ENCODE data around the gene AICDA. TPM values are rescaled to one million over a fixed set of nuclear protein-coding genes. Genes with fewer than 3 reads are reported as not detected.
A peak's percentile ranks its signal among the peaks of the same experiment; 100 is the strongest.

AICDA gene
- total and polyA plus RNA-seq, 10 of the 15 experiments (the other 5 are each of a cell fraction or from before 2014, with no cell fraction given): 9.4 to 24.9 (median 16.6) TPM

- TF ChIP-seq BCL3 (IDR thresholded peaks at IDR 0.05; ENCODE audit: borderline replicate concordance, insufficient read depth, low read depth, low read length, poor library complexity, severe bottlenecking) (no peak), FOS (IDR thresholded peaks at IDR 0.05; ENCODE audit: borderline replicate concordance, extremely low read depth, insufficient read length) (no peak), POLR2AphosphoS5 (IDR thresholded peaks at IDR 0.05; ENCODE audit: low read length) (peak; percentile 76), GABPA (IDR thresholded peaks at IDR 0.05; ENCODE audit: low read depth) (peak; percentile 52; the same call in 1 of the 2 replicates), NFXL1 (IDR thresholded peaks at IDR 0.05; ENCODE audit: borderline replicate concordance) (no peak), STAT1 (conservative IDR thresholded peaks at IDR 0.05) (no peak), USF1 (IDR thresholded peaks at IDR 0.05; ENCODE audit: borderline replicate concordance, extremely low read length, insufficient read depth, low read depth, low read length) (no peak), ESRRA (IDR thresholded peaks at IDR 0.05; ENCODE audit: low read length) (no peak), ZBTB40 (IDR thresholded peaks at IDR 0.05; ENCODE audit: borderline replicate concordance) (no peak), MTA3 (IDR thresholded peaks at IDR 0.05; ENCODE audit: borderline replicate concordance, low read length) (peak; percentile 94), SMAD5 (IDR thresholded peaks at IDR 0.05; ENCODE audit: low read depth) (no peak; the same call in 1 of the 2 replicates), IRF4 (IDR thresholded peaks at IDR 0.05; ENCODE audit: low read depth, low read length) (peak; percentile 96)
These were observed 31.9 kb upstream of the AICDA start (continued) for GRCh38 chr12:8644345-8645248.

All from GM12878 (cell line).